ENCODE measurements around the gene NGEF.

DNA sequence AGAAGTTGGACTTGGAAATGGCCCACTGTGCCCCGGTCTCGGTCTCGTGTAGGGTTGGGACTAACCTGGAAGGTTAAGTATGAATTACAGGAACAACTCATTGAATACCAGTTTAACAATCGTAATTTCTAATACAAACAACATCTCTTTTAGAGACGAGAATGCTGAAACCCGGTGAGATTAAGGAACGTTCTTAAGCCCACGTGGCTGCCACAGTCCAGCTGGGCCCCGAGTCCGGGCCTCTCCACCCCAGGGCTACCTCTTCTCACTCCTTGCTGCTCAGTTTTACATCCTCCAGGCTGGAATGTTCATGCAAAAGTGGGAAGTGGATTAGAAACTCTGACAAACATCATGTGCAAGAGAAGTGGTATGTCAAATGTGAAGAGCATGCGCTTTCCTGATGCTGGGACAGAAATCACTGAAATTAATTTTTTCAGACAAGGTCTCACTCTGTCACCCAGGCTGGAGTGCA is 29.4 kb downstream of the NGEF start:
- no peak for TF ChIP-seq YY1 (IDR thresholded peaks at IDR 0.05; ENCODE audit: insufficient read depth, insufficient read length)
- TF ChIP-seq ZNF274 (IDR thresholded peaks at IDR 0.05; ENCODE audit: low read depth, low read length): no peak
